Adrenal gland (tissue), 12 donors: ENCODE data around the gene PIEZO2. TPM values are rescaled to one million over a fixed set of nuclear protein-coding genes. Genes with fewer than 3 reads are reported as not detected.

ENCODE experiments used
- DNase-seq, 7 donors: peaks; one replicate each; pipeline ENCODE4 v3.0.0-alpha.2; 2019 to 2020
- H3K27ac ChIP-seq, 5 donors: fragments of 200-600 bp; sonication (generic) in 4 of 5; 1 replicate in 3 of 5; 2 replicates in 2 of 5; pipeline versions ENCODE4 v1.5.1 to v1.8.0; 2016 to 2020; ENCODE audit warnings: mild to moderate bottlenecking in 1 of 5
- H3K27me3 ChIP-seq: fragments of 200-600 bp; 2 replicates; pipeline ENCODE4 v1.8.0; 2021
- H3K36me3 ChIP-seq, 2 donors: fragments of 200-600 bp; replicated peaks in 1 of 2; 1 replicate in 1 of 2; 2 replicates in 1 of 2; pipeline versions ENCODE4 v1.5.1 to v1.8.0; 2018 to 2022
- H3K4me1 ChIP-seq, 2 donors: fragments of 200-600 bp; replicated peaks in 1 of 2; 1 replicate in 1 of 2; 2 replicates in 1 of 2; pipeline versions ENCODE4 v1.5.1 to v1.8.0; 2018 to 2021
- H3K4me3 ChIP-seq, 4 donors: fragments of 200-600 bp; sonication (generic) in 3 of 4; one replicate each; pipeline ENCODE4 v1.5.1; 2016 to 2018
- H3K9me3 ChIP-seq, 3 donors: fragments of 200-600 bp; sonication (generic) in 1 of 3; replicated peaks in 1 of 3; 1 replicate in 2 of 3; 2 replicates in 1 of 3; pipeline versions ENCODE4 v1.5.1 to v1.8.0; 2016 to 2021
- POLR2A ChIP-seq, 2 donors: fragments of 450-650 bp; IDR thresholded peaks; one replicate each; pipeline ENCODE4 v1.6.1; 2017; ENCODE audit warnings: antibody characterized with exemption in 2 of 2, mild to moderate bottlenecking in 2 of 2, moderate library complexity in 1 of 2
- WGBS, 4 donors: extraction: QIAGEN DNeasy Blood & Tissue Kit in 2 of 4; methylation state at CpG; one replicate each; pipeline versions ENCODE4 v1.1.5 to v1.1.7; 2013 to 2017; 5-methylcytosine and 5-hydroxymethylcytosine counted together
- intact Hi-C, 2 donors: fragments of 100-400 bp; cut with DNase I; formaldehyde crosslinking; loops; one replicate each; pipeline versions ENCODE4 v1.14.1 to v1.15.0; 2022 to 2023
- polyA plus RNA-seq, 3 donors: library from polyadenylated mRNA; stranded (reverse); fragments of 200-250 nt in 2 of 3; fragments of 350-450 nt in 1 of 3; fragmentation: Illumina TruSeq in 1 of 3; extraction: RNeasy Lipid Tissue Mini Kit (QIAGEN cat#74804) in 1 of 3; gene quantifications; one replicate each; pipeline ENCODE4 v1.2.3, GENCODE V29; 2013 to 2014
- total RNA-seq, 9 donors: library from RNA; depleted of rRNA in 4 of 9; stranded (reverse); fragments of >200 nt in 4 of 9; fragments of 120-200 nt in 1 of 9; fragmentation: NEBNext Ultra II Directional in 1 of 9; extraction: Animal tissue kit (Norgen Biotek cat#: 25700) in 1 of 9; gene quantifications; one replicate each; pipeline versions ENCODE4 v1.1.0 to v1.2.4, GENCODE V29; 2013 to 2023
- TF ChIP-seq, protein P1 (sequence below), 6 experiments: fragments of 450-650 bp in 4 of 6; fragments of 200-600 bp in 2 of 6; sonication (generic) in 1 of 6; IDR thresholded peaks; 1 replicate in 5 of 6; 2 replicates in 1 of 6; pipeline versions ENCODE4 v1.5.1 to v1.8.0; 2016 to 2021; ENCODE audit warnings: antibody characterized with exemption in 6 of 6, mild to moderate bottlenecking in 2 of 6, moderate library complexity in 1 of 6
- donor health status: healthy with polysubstance abuse.
- donor health status: Bipolar disorder and iron deficiency.
- donor health status: DM: yes; HTN: yes; CAD: no.
- donor health status: DM: no; HTN: no; CAD: no.
- donor health status: DM: no; HTN: no; CAD: no.
- donor health status: DM: yes; HTN: yes; CAD: no.

PIEZO2 gene
- total and polyA plus RNA-seq, 12 donors: 0.88 to 18.0 (median 2.6) TPM

DNA sequence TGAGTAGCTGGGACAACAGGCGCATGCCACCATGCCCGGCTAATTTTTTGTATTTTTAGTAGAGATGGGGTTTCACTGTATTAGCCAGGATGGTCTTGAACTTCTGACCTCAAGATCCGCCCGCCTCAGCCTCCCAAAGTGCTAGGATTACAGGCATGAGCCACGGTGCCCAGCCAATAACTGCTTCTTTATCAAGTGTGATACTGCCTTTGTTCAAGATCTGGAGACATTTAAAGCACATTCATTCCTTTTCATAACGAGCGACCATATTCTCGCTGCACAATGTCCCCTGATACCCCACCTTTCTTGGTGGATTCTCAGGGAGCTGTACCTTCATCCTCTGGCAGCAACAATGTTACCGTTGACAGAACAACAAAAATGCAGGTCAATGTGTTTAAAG, 75.4 kb downstream of the PIEZO2 start:
- no peak overlapping the region for H3K4me3 ChIP-seq
- 91 to 93% (median 93%) methylated on average over 9 of the region's 9 CpGs for whole genome bisulfite sequencing, 4 donors

DNA sequence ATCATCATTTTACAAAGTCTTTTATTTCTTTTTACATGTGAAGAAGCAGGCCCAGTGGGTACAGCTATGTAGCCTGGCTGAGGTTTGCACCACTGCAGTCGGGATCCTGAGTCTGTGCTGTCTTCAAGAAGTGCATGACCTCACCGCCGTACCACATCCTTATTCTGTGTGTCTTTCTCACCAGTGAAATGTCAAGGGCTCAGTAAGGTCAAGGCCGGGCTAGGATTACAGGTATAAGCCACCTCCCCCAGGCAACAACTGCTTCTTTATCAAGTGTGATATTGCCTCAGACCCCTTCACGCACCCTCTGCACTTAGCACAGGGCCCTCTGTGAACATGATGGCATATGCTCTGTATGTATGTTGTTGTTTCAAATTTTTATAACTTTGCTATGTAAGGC, 76.7 kb downstream of the PIEZO2 start:
- no peak overlapping the region for H3K27ac ChIP-seq
- no peaks in the 10 kb centered on the region for H3K36me3 ChIP-seq
- DNase-seq: no peak
- no peaks in the 10 kb centered on the region for H3K9me3 ChIP-seq
- H3K4me3 ChIP-seq: no peak overlapping the region
- intact Hi-C loops: no loop called here
- no peaks in the 10 kb centered on the region for H3K4me1 ChIP-seq
- H3K27me3 ChIP-seq: no peaks in the 10 kb centered on the region
- TF ChIP-seq, protein P1, sequence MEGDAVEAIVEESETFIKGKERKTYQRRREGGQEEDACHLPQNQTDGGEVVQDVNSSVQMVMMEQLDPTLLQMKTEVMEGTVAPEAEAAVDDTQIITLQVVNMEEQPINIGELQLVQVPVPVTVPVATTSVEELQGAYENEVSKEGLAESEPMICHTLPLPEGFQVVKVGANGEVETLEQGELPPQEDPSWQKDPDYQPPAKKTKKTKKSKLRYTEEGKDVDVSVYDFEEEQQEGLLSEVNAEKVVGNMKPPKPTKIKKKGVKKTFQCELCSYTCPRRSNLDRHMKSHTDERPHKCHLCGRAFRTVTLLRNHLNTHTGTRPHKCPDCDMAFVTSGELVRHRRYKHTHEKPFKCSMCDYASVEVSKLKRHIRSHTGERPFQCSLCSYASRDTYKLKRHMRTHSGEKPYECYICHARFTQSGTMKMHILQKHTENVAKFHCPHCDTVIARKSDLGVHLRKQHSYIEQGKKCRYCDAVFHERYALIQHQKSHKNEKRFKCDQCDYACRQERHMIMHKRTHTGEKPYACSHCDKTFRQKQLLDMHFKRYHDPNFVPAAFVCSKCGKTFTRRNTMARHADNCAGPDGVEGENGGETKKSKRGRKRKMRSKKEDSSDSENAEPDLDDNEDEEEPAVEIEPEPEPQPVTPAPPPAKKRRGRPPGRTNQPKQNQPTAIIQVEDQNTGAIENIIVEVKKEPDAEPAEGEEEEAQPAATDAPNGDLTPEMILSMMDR (IDR thresholded peaks at IDR 0.05): no peak
- TF ChIP-seq POLR2A (IDR thresholded peaks at IDR 0.05): no peak
- WGBS, 4 donors: 65 to 70% (median 68%) methylated on average over 5 of the region's 5 CpGs

More for the DNA sequence above, 75.4 kb downstream of the PIEZO2 start:
- TF ChIP-seq POLR2A (IDR thresholded peaks at IDR 0.05): no peak
- no peak for DNase-seq
- H3K36me3 ChIP-seq: no peaks in the 10 kb centered on the region
- H3K9me3 ChIP-seq: no peaks in the 10 kb centered on the region
- no peaks in the 10 kb centered on the region for H3K27me3 ChIP-seq
- intact Hi-C loops: no loop called here
- no peak overlapping the region for H3K27ac ChIP-seq
- no peaks in the 10 kb centered on the region for H3K4me1 ChIP-seq

DNA sequence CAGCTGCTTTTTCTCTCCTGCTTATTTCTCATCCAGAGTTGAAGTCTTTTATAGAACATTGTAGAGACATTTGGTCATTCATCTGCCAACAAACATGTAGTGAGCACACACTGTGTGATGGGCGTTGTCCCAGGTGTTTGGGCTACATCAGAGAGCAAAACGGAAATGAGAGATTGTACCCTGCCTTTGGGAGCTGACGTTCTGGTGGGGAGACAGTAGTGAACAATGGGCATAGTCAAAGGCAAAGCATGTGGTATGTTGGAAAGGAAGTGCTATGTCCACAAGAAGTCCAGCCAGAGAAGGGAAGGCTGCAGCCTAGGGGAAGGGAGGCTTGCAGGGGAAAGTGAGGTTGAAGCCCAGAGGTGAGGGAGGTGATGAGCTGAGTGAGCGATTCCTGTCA, 78.1 kb downstream of the PIEZO2 start:
- Histone ChIP-seq H3K27me3 (no peaks in the 10 kb centered on the region), H3K36me3 (no peaks in the 10 kb centered on the region), H3K27ac (no peak overlapping the region), H3K4me3 (no peak overlapping the region), H3K4me1 (no peaks in the 10 kb centered on the region), H3K9me3 (no peaks in the 10 kb centered on the region)
- no peak for DNase-seq
- WGBS, 4 donors: 85 to 89% (median 86%) methylated on average over 4 of the region's 4 CpGs
- TF ChIP-seq, protein P1 (IDR thresholded peaks at IDR 0.05): no peak
- TF ChIP-seq POLR2A (IDR thresholded peaks at IDR 0.05): no peak
- intact Hi-C loops: no loop called here

DNA sequence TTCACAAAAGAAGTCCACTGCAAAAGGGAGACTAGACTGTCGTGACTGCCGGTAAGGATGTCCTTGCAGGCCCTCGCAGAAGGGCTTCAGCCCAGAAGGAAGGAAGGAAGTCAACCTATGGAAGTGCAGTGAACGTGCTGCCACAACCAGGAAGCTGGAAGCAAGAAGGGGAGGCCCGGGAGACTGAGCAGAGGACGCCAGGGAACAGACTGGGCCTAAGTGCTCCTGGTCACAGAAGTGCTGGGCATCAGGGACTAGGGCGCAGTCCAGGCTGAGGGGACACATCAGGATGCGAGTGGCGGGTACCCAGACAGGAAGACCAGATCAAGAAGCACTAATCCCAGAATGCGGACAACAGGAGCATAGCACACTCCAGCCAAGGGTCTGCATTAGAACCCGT, 78.8 kb downstream of the PIEZO2 start:
- Histone ChIP-seq H3K36me3 (no peaks in the 10 kb centered on the region), H3K4me1 (no peaks in the 10 kb centered on the region), H3K27ac (no peak overlapping the region), H3K27me3 (no peaks in the 10 kb centered on the region), H3K4me3 (no peak overlapping the region), H3K9me3 (no peaks in the 10 kb centered on the region)
- DNase-seq: no peak
- TF ChIP-seq, protein P1 (IDR thresholded peaks at IDR 0.05): no peak
- no peak for TF ChIP-seq POLR2A (IDR thresholded peaks at IDR 0.05)
- intact Hi-C loops: no loop called here
- WGBS, 4 donors: 78 to 83% (median 79%) methylated on average over 11 of the region's 11 CpGs

DNA sequence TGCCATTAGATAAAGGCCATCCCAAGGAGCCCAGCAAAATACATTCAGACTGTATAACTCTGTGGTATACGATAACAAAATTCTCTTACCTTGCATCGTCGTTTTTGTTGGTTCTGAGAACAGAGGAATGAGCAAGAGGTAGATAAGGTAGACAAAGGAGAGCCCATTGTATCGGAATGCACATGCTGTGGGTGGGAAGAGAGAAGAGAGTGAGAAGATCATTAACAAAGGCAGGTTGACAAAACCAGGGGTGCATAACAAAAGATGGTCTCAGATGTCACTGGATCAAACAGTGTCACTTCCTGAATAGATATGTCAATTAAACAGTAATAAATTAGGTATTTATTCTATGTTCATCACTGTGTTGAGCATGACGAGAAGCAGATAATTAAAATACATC, 83.3 kb downstream of the PIEZO2 start:
- DNase-seq: no peak
- Histone ChIP-seq H3K36me3 (no peaks in the 10 kb centered on the region), H3K4me1 (no peaks in the 10 kb centered on the region), H3K27me3 (no peaks in the 10 kb centered on the region), H3K4me3 (no peak overlapping the region), H3K27ac (no peak overlapping the region), H3K9me3 (no peaks in the 10 kb centered on the region)
- TF ChIP-seq, protein P1 (IDR thresholded peaks at IDR 0.05): no peak
- TF ChIP-seq POLR2A (IDR thresholded peaks at IDR 0.05): no peak
- intact Hi-C loops: no loop called here
- 76 to 79% (median 77%) methylated on average over 5 of the region's 5 CpGs for WGBS, 4 donors
